ENCODE measurements around the gene ZNRF2. TPM values are rescaled to one million over a fixed set of nuclear protein-coding genes. Genes with fewer than 3 reads are reported as not detected.

ZNRF2 gene
- total RNA-seq, 1 donor from 2014 or later, result 12.5 TPM

- H3K9me3 Mint-ChIP-seq, result peaks cover 3% of the 10 kb centered on the region
- no peaks in the 10 kb centered on the region for H3K36me3 Mint-ChIP-seq
- no peaks in the 10 kb centered on the region for H3K27me3 Mint-ChIP-seq (ENCODE audit: low read depth)
- no peak for TF ChIP-seq CTCF (IDR thresholded peaks at IDR 0.05; ENCODE audit: unreplicated experiment)
- no peak overlapping the region for H3K4me3 Mint-ChIP-seq
- peaks cover 7% of the 10 kb centered on the region for H3K4me1 Mint-ChIP-seq
- no peak overlapping the region for H3K27ac Mint-ChIP-seq
- no peak for DNase-seq (ENCODE audit: low spot score in 2 of 2, unreplicated experiment in 2 of 2)
Measured at GRCh38 chr7:30241767-30242166, 42.6 kb upstream of the ZNRF2 start.

GRCh38 chr7:30244340-30244739 lies 40.1 kb upstream of the ZNRF2 start:
- no peak overlapping the region for H3K27ac Mint-ChIP-seq
- H3K36me3 Mint-ChIP-seq, result no peaks in the 10 kb centered on the region
- no peak overlapping the region for H3K4me3 Mint-ChIP-seq
- no peaks in the 10 kb centered on the region for H3K9me3 Mint-ChIP-seq
- H3K4me1 Mint-ChIP-seq, result peaks cover 11% of the 10 kb centered on the region
- TF ChIP-seq CTCF (IDR thresholded peaks at IDR 0.05; ENCODE audit: unreplicated experiment), result no peak
- DNase-seq (ENCODE audit: low spot score in 2 of 2, unreplicated experiment in 2 of 2), result no peak
- peaks cover 1% of the 10 kb centered on the region for H3K27me3 Mint-ChIP-seq (ENCODE audit: low read depth)

- Mint-ChIP-seq H3K9me3 (no peaks in the 10 kb centered on the region), H3K27ac (no peak overlapping the region), H3K27me3 (ENCODE audit: low read depth) (peaks cover 1% of the 10 kb centered on the region), H3K4me3 (no peak overlapping the region), H3K36me3 (no peaks in the 10 kb centered on the region), H3K4me1 (peaks cover 9% of the 10 kb centered on the region)
- DNase-seq (ENCODE audit: low spot score in 2 of 2, unreplicated experiment in 2 of 2), result no peak
- no peak for TF ChIP-seq CTCF (IDR thresholded peaks at IDR 0.05; ENCODE audit: unreplicated experiment)
Measured at GRCh38 chr7:30245913-30246312, 38.5 kb upstream of the ZNRF2 start.

GRCh38 chr7:30246392-30246791 lies 38.0 kb upstream of the ZNRF2 start:
- Mint-ChIP-seq H3K27me3 (ENCODE audit: low read depth) (peaks cover 1% of the 10 kb centered on the region), H3K9me3 (no peaks in the 10 kb centered on the region), H3K36me3 (no peaks in the 10 kb centered on the region), H3K27ac (no peak overlapping the region), H3K4me1 (peaks cover 9% of the 10 kb centered on the region), H3K4me3 (no peak overlapping the region)
- DNase-seq (ENCODE audit: low spot score in 2 of 2, unreplicated experiment in 2 of 2), result no peak
- TF ChIP-seq CTCF (IDR thresholded peaks at IDR 0.05; ENCODE audit: unreplicated experiment), result no peak

GRCh38 chr7:30247541-30248401 lies 36.6 kb upstream of the ZNRF2 start:
- no peak for TF ChIP-seq CTCF (IDR thresholded peaks at IDR 0.05; ENCODE audit: unreplicated experiment)
- Mint-ChIP-seq H3K9me3 (no peaks in the 10 kb centered on the region), H3K27me3 (ENCODE audit: low read depth) (peaks cover 1% of the 10 kb centered on the region), H3K4me3 (no peak overlapping the region), H3K27ac (no peak overlapping the region), H3K4me1 (peaks cover 10% of the 10 kb centered on the region), H3K36me3 (no peaks in the 10 kb centered on the region)
- DNase-seq (ENCODE audit: low spot score in 2 of 2, unreplicated experiment in 2 of 2), result no peak
